T-helper 2 cell treated with Interferon-gamma antibody and Interleukin-4, amounts not matched to agents 100 ng/mL and 5 ng/mL, for 36 hours (primary cell): ENCODE results near the gene DRC7. TPM values are rescaled to one million over a fixed set of nuclear protein-coding genes. Genes with fewer than 3 reads are reported as not detected.

Experiments
- intact Hi-C: fragments of 100-400 bp; cut with micrococcal nuclease; formaldehyde crosslinking; loops from one replicate; pipeline ENCODE4 v1.15.1; 2023
- total RNA-seq: library from RNA; stranded (reverse); gene quantifications from 2 replicates; pipeline ENCODE4 v1.2.3, GENCODE V29; 2022

The DRC7 gene
- total RNA-seq, 1 donor from 2014 or later, result not detected

- intact Hi-C loops, result no loop called here
Measured at GRCh38 chr16:57675741-57676551, 18.7 kb upstream of the DRC7 start.

DNA sequence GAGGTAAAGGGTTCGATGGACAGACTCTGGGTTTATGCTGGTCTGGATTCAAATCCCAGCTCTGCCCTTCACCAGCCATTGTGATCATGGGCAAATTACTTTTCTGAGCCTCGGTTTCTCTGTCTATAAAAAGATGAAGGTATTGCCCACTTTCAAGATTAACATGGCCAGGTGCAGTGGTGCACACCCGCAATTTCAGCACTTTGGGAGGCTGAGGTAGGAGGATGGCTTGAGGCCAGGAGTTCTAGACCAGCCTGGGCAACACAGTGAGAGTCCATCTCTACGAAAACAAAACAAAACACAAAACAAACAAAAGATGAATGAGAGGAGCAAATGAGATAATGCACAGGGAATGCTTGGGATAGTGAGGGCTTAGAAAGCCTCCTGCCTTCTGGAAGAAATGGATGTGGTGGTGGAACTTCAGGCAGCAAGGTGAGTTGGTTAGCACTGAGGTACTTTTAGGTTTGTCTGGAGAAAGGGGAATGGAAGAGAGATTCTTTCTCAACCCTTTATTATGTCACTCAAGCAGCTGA lies 18.0 kb upstream of the DRC7 start:
- intact Hi-C loops, result no loop called here

DNA sequence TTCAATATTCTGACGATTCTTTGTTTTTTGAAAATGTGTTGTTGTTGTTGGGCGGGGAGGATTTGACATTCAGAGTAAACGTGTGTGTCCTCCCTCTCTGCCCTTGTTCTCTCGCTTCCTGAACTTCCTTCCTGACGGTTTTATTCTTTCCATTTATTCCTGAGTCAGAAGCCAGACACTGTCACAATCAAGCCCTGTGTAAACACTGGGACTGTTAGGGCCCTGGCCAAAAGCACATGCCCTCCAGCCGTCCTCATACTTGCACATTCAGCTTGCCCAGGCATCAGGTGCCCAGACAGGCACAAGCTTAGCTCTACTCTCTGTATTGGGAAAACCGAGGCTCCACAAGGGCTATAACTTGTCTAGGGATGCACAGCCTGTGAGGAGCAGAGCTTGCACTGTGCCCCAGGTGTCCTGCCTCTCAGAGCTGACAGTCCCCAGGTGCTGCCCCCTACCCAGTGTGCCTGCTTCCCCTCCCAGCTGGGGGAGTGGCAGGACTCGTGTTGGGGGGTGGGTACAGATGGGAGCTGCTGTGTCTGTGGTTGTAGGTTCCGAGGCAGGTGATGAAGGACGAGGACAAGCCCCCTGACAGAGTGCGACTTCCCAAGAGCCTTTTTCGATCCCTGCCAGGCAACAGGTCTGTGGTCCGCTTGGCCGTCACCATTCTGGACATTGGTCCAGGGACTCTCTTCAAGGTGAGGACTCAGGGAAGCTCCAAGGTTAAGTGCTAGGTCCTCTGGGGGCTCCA lies 16.8 kb upstream of the DRC7 start:
- intact Hi-C loops, result no loop called here

DNA sequence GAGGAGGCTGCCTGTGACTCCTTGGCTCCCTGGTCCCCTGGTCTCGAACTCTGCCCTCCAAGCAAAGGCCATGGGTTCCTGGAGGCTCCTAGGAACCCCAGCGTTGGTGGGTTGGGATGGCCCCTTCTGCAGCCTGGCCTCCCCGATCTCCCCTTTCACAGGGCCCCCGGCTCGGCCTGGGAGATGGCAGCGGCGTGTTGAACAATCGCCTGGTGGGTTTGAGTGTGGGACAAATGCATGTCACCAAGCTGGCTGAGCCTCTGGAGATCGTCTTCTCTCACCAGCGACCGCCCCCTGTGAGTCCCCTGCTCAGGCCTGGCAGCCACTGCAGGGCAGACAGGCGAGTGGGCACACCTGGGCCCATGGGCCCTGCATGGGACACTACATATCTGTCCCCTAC lies 15.6 kb upstream of the DRC7 start:
- intact Hi-C loops, result no loop called here

GRCh38 chr16:57679767-57680482 lies 14.7 kb upstream of the DRC7 start:
- intact Hi-C loops, result no loop called here

DNA sequence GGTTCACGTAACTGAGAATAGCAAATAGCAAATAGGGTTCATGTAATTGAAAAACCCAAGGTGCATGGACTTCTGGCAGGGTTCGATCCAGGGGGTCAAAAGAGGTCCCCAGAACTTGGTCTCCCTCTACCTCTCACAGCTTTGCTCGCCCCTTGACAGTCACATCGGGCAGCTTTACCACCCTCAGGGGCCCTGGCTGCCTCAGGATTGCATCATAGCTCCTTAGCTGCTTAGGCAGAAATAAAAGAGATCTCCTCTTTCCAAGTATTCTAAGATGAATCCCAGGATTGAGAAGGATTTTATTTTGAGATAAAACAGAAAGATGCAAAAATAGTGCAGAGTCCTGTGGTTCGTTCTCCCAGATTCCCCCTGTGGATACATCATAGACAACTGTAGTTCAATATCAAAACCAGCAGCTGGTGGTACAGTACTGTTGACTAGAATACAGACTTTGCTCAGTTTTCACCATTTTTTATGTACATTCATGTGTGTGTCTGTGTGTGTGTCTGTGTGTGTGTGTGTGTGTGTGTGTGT lies 13.7 kb upstream of the DRC7 start:
- intact Hi-C loops, result no loop called here

DNA sequence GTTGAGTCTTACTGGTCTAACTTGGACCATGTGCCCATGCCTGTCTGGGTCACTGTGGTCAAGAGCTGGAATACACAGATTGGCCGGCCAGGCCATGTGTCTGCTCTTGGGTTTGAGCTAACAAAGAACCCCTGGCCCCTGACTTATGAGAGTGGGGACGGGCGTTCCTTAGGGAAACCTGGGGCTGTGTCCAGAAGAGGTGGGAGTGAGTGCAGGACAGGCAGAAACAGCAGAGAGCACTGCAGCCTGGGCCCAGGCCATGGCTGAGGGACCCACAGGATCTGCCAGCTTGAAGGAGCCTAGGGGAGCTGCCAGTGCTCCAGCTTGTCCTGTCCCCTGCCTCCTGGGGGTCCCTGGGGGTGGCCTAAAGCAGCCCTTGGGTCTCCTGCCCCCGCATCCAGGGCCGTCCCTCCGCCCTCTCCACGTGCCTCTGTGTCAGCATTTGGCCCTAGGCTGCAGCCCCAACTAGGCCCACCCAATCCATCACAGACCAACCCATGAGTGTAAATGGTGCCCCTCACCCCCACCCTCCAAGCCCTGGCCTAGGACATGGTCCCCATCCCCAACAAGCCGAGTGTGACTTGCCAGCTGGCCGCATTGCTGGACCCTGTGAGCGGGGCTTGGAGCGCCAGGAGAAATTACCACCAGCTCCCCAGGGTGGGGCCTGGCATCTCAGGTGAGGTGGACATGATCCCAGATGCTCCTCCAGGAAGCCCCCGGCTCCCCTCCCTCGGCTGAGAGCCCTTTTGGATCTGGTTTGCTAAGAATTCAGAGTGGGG lies 12.5 kb upstream of the DRC7 start:
- intact Hi-C loops, result no loop called here

GRCh38 chr16:57682809-57683635 lies 11.6 kb upstream of the DRC7 start:
- intact Hi-C loops, result no loop called here

DNA sequence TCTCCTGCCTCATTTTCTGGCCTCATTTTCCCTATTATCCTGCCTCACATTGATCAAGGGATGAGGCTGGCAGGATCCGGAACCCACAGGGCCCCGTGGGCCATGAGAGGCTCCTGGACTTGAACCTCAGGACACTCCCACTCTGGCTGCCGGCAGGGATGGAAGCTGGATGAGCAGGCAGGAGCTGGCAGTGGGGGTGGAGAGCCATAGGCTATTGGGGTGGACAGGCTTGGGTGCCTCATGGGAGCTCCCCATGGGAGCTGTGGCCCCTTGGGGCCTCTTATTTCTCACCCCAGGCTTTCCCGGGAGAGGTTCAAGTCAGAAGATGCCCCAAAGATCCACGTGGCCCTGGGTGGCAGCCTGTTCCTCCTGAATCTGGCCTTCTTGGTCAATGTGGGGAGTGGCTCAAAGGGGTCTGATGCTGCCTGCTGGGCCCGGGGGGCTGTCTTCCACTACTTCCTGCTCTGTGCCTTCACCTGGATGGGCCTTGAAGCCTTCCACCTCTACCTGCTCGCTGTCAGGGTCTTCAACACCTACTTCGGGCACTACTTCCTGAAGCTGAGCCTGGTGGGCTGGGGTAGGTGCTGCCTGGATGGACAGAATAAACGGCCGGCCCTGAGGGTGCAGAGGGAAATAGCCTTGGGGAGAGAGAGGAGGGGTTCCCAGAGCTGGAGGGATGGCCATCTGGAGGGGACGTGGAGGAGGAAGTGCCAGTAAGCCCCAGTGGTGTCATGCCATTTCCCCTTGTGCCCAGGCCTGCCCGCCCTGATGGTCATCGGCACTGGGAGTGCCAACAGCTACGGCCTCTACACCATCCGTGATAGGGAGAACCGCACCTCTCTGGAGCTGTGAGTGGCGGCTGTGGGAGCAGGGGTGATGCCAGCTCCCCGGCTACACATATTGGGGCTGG lies 10.7 kb upstream of the DRC7 start:
- intact Hi-C loops, result no loop called here

- intact Hi-C loops, result no loop called here
Measured at GRCh38 chr16:57684626-57685358, 9.8 kb upstream of the DRC7 start.

GRCh38 chr16:57685633-57686032 lies 9.0 kb upstream of the DRC7 start:
- intact Hi-C loops, result no loop called here

DNA sequence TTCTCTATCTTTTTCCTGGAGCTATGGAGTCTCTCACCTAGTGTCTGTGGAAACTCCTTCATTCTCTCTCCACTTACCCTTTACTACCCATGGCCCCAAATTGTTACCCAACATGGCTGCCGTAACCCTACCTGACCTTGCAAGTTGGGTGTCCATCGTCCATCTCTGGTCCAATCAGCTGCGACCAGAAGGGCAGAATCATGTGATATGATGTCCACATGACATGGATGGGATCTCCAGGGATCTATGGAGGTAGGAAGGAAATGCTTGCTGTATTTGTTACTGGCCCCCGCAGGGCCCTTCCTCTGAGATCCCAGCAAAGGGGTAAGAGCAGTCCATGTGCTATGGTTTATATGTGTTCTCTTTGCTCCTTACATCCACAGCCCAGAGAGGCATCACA lies 8.0 kb upstream of the DRC7 start:
- intact Hi-C loops, result no loop called here

- intact Hi-C loops, result no loop called here
Measured at GRCh38 chr16:57687363-57687929, 7.2 kb upstream of the DRC7 start.

GRCh38 chr16:57688487-57688986 lies 6.1 kb upstream of the DRC7 start:
- intact Hi-C loops, result no loop called here

DNA sequence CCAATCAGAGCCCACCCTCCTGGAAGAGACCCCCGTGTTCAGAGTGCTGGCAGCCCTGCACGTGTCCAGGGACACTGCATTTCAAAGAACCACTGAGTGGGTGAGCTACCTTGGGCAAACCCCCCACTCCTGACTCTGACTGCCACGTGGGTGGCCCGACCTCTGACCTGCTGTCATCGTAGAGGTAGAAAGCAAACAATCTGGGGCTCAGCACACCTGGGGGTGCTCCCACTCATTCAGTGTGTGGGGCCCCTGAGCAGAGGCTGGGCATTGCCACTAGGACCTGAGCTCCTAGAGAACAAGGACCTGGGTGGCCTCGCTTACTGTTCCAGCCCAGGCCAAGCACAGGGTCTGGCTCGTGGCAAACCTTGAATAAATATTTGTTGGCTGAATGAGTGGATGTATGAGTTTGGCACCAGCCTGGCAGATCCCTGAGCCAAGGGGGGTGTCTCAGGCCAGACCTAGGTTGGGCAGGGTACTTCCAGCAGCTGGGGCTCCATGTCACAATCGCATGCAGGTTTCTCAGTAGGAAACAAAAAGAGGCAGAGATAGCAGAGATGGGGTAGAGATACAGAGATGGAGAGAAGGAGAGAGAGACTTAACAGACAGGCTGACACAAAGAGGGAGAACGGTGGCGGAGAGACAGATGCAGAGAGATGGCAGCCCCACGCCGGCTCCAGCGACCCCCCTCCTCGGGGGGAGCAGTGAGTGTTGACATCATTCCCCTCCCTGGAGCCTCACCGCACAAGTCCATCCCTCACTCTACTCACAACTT lies 5.4 kb upstream of the DRC7 start:
- intact Hi-C loops, result no loop called here

DNA sequence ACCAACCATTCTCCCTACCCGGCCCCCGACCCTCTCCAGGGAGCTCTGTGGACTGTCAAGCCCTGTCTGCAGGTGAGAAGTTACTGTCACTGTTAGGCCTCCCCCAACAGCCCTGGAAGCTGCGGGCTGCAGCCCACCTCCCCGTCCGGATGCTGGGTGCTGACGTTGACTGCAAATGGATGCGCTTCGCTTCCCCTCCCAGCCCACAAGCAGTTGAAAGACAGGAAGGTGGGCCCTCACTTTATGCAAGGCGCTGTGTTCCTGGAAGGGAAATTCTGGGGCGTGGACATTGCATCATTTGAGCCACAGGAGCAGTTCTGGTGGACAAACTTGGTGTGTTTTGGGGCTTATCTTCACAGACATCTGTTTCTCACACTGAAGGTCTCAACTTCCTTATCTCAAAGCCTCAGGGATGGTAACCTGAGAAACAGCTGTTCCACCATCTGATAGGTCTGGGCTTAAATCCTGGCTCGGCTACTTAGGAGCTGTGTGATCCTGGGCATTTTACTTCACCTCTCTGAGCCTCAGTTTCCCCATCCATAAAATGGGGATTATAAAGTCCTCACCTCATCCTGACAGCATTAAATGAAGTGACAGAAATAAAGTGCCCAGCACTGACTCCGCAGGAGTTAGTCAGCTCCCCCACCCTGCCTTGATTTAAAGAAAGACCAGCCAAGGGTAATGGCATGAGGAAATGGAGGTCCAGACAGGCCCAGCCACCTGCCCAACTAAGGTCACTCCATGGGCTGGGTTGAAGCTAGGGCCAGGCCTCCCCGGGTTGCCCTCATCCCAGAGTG lies 4.6 kb upstream of the DRC7 start:
- intact Hi-C loops, result no loop called here
